ENCODE measurements around the gene ARSJ.

Gene ARSJ

DNA sequence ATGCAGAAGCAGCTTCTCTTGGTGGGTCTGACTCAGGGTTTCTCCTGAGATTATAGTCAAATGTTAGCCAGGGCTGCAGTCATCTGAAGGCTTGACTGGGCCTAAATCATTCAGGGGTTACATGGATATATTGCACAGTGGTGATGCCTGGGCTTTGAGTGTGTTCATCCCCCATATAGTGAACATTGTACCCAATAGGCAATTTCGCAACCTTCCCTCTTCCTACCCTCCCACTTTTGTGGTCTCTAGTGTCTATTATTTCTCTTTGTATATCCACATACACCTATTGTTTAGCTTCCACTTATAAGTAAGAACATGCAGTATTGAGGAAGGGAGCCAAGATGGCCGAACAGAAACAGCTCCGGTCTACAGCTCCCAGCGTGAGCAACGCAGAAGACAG is 127.6 kb downstream of the ARSJ start:
- POLR2A ChIA-PET: no interaction called here
- CTCF ChIA-PET: no interaction called here
- no peak overlapping the region for H3K4me3 ChIP-seq (ENCODE audit: low read depth, low read length)
- DNase-seq (ENCODE audit: low read depth, low spot score): no peak
- TF ChIP-seq, protein P1, sequence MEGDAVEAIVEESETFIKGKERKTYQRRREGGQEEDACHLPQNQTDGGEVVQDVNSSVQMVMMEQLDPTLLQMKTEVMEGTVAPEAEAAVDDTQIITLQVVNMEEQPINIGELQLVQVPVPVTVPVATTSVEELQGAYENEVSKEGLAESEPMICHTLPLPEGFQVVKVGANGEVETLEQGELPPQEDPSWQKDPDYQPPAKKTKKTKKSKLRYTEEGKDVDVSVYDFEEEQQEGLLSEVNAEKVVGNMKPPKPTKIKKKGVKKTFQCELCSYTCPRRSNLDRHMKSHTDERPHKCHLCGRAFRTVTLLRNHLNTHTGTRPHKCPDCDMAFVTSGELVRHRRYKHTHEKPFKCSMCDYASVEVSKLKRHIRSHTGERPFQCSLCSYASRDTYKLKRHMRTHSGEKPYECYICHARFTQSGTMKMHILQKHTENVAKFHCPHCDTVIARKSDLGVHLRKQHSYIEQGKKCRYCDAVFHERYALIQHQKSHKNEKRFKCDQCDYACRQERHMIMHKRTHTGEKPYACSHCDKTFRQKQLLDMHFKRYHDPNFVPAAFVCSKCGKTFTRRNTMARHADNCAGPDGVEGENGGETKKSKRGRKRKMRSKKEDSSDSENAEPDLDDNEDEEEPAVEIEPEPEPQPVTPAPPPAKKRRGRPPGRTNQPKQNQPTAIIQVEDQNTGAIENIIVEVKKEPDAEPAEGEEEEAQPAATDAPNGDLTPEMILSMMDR (IDR thresholded peaks at IDR 0.05; ENCODE audit: insufficient read depth, low read length, missing control alignments): no peak

Data from AG04449 (cell line).